HEK293 (cell line): ENCODE measurements around the gene CDHR4.

Experiments
- CTCF ChIA-PET: fragments of 350-600 bp; formaldehyde crosslinking; extraction: SDS; loops from one replicate; lab custom pipeline; 2021; ENCODE audit warnings: antibody characterized with exemption; lab: Yijun Ruan, JAX
- POLR2A ChIA-PET: fragments of 300-600 bp; formaldehyde crosslinking; extraction: SDS; loops from one replicate; lab custom pipeline; 2020; ENCODE audit warnings: antibody characterized with exemption, inconsistent platforms; lab: Yijun Ruan, JAX
- H3K27ac ChIP-seq: fragments of 200-500 bp; sonication (Bioruptor generic); 2 replicates; pipeline ENCODE4 v1.5.1; 2014; ENCODE audit warnings: low read depth, low read length, control low read depth, inconsistent platforms; ENCODE audit errors: extremely low read depth
- H3K36me3 ChIP-seq, 2 experiments: fragments of 200-500 bp in 1 of 2; sonication (Bioruptor generic) in 1 of 2; 1 replicate in 1 of 2; 2 replicates in 1 of 2; pipeline ENCODE4 v1.5.1; 2014 to 2017; ENCODE audit warnings: inconsistent platforms in 2 of 2, low read length in 2 of 2; ENCODE audit not compliant: control insufficient read depth in 2 of 2, insufficient read depth in 1 of 2
- H3K4me1 ChIP-seq: fragments of 200-500 bp; sonication (Bioruptor generic); 2 replicates; pipeline ENCODE4 v1.5.1; 2014; ENCODE audit warnings: mild to moderate bottlenecking, low read length, inconsistent platforms; ENCODE audit not compliant: control insufficient read depth, insufficient read depth
- H3K4me3 ChIP-seq: 2 replicates; pipeline ENCODE4 v1.5.1; 2011; ENCODE audit warnings: low read depth, mild to moderate bottlenecking, control low read depth, low read length, moderate library complexity
- H3K9me3 ChIP-seq: fragments of 200-500 bp; sonication (Bioruptor generic); 2 replicates; pipeline ENCODE4 v1.5.1; 2014; ENCODE audit warnings: low read depth, low read length, inconsistent platforms; ENCODE audit not compliant: control insufficient read depth, insufficient read depth
- CTCF ChIP-seq: fragments of 450-650 bp; formaldehyde crosslinking; IDR thresholded peaks from 2 replicates; pipeline ENCODE4 v1.5.1; 2016; ENCODE audit warnings: missing biosample characterization, missing genetic modification characterization
- FEZF1 ChIP-seq: fragments of 450-650 bp; formaldehyde crosslinking; IDR thresholded peaks from 2 replicates; pipeline ENCODE4 v1.5.1; 2016; ENCODE audit warnings: missing biosample characterization, missing genetic modification characterization
- GLIS2 ChIP-seq: fragments of 450-650 bp; formaldehyde crosslinking; IDR thresholded peaks from 2 replicates; pipeline ENCODE4 v1.5.1; 2016; ENCODE audit warnings: missing biosample characterization, missing genetic modification characterization
- KLF17 ChIP-seq: fragments of 450-650 bp; formaldehyde crosslinking; IDR thresholded peaks from 2 replicates; pipeline ENCODE4 v1.5.1; 2016; ENCODE audit warnings: missing biosample characterization, missing genetic modification characterization
- MZF1 ChIP-seq: fragments of 450-650 bp; formaldehyde crosslinking; IDR thresholded peaks from 2 replicates; pipeline ENCODE4 v1.5.1; 2017; ENCODE audit warnings: missing biosample characterization, missing genetic modification characterization, borderline replicate concordance
- OSR2 ChIP-seq: fragments of 450-650 bp; formaldehyde crosslinking; IDR thresholded peaks from 2 replicates; pipeline ENCODE4 v1.5.1; 2016; ENCODE audit warnings: missing biosample characterization, missing genetic modification characterization
- SP3 ChIP-seq: fragments of 450-650 bp; formaldehyde crosslinking; IDR thresholded peaks from 2 replicates; pipeline ENCODE4 v1.5.1; 2016; ENCODE audit warnings: missing biosample characterization, missing genetic modification characterization
- YY1 ChIP-seq: fragments of 450-650 bp; formaldehyde crosslinking; IDR thresholded peaks from 2 replicates; pipeline ENCODE4 v1.5.1; 2018; ENCODE audit warnings: missing biosample characterization, missing genetic modification characterization
- YY2 ChIP-seq: fragments of 450-650 bp; formaldehyde crosslinking; IDR thresholded peaks from 2 replicates; pipeline ENCODE4 v1.5.1; 2016; ENCODE audit warnings: missing biosample characterization, missing genetic modification characterization
- ZBTB17 ChIP-seq: fragments of 450-650 bp; formaldehyde crosslinking; IDR thresholded peaks from 2 replicates; pipeline ENCODE4 v1.5.1; 2016; ENCODE audit warnings: missing biosample characterization, missing genetic modification characterization
- ZBTB20 ChIP-seq: fragments of 450-650 bp; formaldehyde crosslinking; IDR thresholded peaks from 2 replicates; pipeline ENCODE4 v1.5.1; 2016; ENCODE audit warnings: missing biosample characterization, missing genetic modification characterization
- ZBTB26 ChIP-seq: fragments of 450-650 bp; formaldehyde crosslinking; optimal IDR thresholded peaks from 2 replicates; pipeline ENCODE3; 2016; ENCODE audit warnings: missing biosample characterization, mild to moderate bottlenecking, missing genetic modification characterization
- ZNF10 ChIP-seq: fragments of 450-650 bp; formaldehyde crosslinking; IDR thresholded peaks from 2 replicates; pipeline ENCODE4 v1.5.1; 2017; ENCODE audit warnings: missing biosample characterization, missing genetic modification characterization
- ZNF26 ChIP-seq: fragments of 450-650 bp; formaldehyde crosslinking; IDR thresholded peaks from 2 replicates; pipeline ENCODE4 v1.5.1; 2016; ENCODE audit warnings: missing biosample characterization, missing genetic modification characterization
- ZNF335 ChIP-seq: fragments of 450-650 bp; formaldehyde crosslinking; conservative IDR thresholded peaks from 2 replicates; pipeline ENCODE4 v1.5.1; 2016; ENCODE audit warnings: missing biosample characterization, missing genetic modification characterization
- ZNF354C ChIP-seq: fragments of 450-650 bp; formaldehyde crosslinking; IDR thresholded peaks from 2 replicates; pipeline ENCODE4 v1.5.1; 2016; ENCODE audit warnings: missing biosample characterization, missing genetic modification characterization, low read depth, borderline replicate concordance
- ZNF530 ChIP-seq: fragments of 450-650 bp; formaldehyde crosslinking; IDR thresholded peaks from 2 replicates; pipeline ENCODE4 v1.5.1; 2016; ENCODE audit warnings: low read depth, missing biosample characterization, missing genetic modification characterization
- ZNF561 ChIP-seq: fragments of 450-650 bp; IDR thresholded peaks from 2 replicates; pipeline ENCODE4 v1.5.1; 2018; ENCODE audit warnings: missing biosample characterization, missing genetic modification characterization, borderline replicate concordance
- ZNF571 ChIP-seq: fragments of 450-650 bp; formaldehyde crosslinking; IDR thresholded peaks from 2 replicates; pipeline ENCODE4 v1.5.0; 2017; ENCODE audit warnings: missing biosample characterization, missing genetic modification characterization
- ZNF626 ChIP-seq: fragments of 450-650 bp; sonication (Bioruptor Pico); formaldehyde crosslinking; IDR thresholded peaks from 2 replicates; pipeline ENCODE4 v1.5.1; 2018; ENCODE audit warnings: missing biosample characterization, missing genetic modification characterization, inconsistent platforms
- ZNF707 ChIP-seq: fragments of 450-650 bp; formaldehyde crosslinking; IDR thresholded peaks from 2 replicates; pipeline ENCODE4 v1.5.1; 2016; ENCODE audit warnings: missing biosample characterization, missing genetic modification characterization
- ZXDB ChIP-seq: fragments of 450-650 bp; formaldehyde crosslinking; IDR thresholded peaks from 2 replicates; pipeline ENCODE4 v1.5.1; 2016; ENCODE audit warnings: missing biosample characterization, missing genetic modification characterization

The CDHR4 gene

GRCh38 chr3:49839193-49839809 is 39.6 kb upstream of the CDHR4 start (continued):
- no peak for TF ChIP-seq ZNF26 (tag by site-specific recombination)
- peak; percentile 40; the same call in 1 of the 2 replicates for TF ChIP-seq CTCF (tag by site-specific recombination)
- TF ChIP-seq FEZF1 (tag by site-specific recombination) = no peak
- TF ChIP-seq SP3 (tag by site-specific recombination) = no peak
- peak; percentile 51 for TF ChIP-seq ZNF335 (tag by site-specific recombination)
- TF ChIP-seq MZF1 (tag by site-specific recombination) = no peak
- TF ChIP-seq GLIS2 (tag by site-specific recombination) = no peak
- TF ChIP-seq ZBTB26 (tag by site-specific recombination) = no peak
- TF ChIP-seq ZNF530 (tag by site-specific recombination) = no peak
- no peak for TF ChIP-seq ZNF626 (tag by site-specific recombination)
- no peak for TF ChIP-seq YY2 (tag by site-specific recombination)
- no peak for TF ChIP-seq YY1 (tag by site-specific recombination)

GRCh38 chr3:49831341-49831740 is 31.7 kb upstream of the CDHR4 start:
- TF ChIP-seq FEZF1 (tag by site-specific recombination) = no peak
- TF ChIP-seq ZBTB20 (tag by site-specific recombination) = no peak
- no peak for TF ChIP-seq ZBTB17 (tag by site-specific recombination)
- TF ChIP-seq CTCF (tag by site-specific recombination) = no peak
- TF ChIP-seq ZNF707 (tag by site-specific recombination) = no peak
- TF ChIP-seq OSR2 (tag by site-specific recombination) = no peak
- no peak for TF ChIP-seq ZNF571 (tag by site-specific recombination)
- TF ChIP-seq ZNF561 (tag by site-specific recombination) = no peak
- no peak for TF ChIP-seq KLF17 (tag by site-specific recombination)
- no peak for TF ChIP-seq ZXDB
- TF ChIP-seq ZNF10 (tag by site-specific recombination) = no peak
- no peak for TF ChIP-seq ZNF354C (tag by site-specific recombination)
- Histone ChIP-seq H3K36me3 (peaks cover 4 to 70% of the 10 kb centered on the region in 2 experiments; a peak in 2 of 3 replicates), H3K4me1 (no peaks in the 10 kb centered on the region), H3K9me3 (no peaks in the 10 kb centered on the region), H3K27ac (no peak overlapping the region), H3K4me3 (no peak overlapping the region)
- POLR2A ChIA-PET = no interaction called here
- CTCF ChIA-PET = no interaction called here
